ENCODE results near the gene UBFD1.

UBFD1 gene

GRCh38 chr16:23611936-23612335 is 54.4 kb downstream of the UBFD1 start:
- DNase-seq: no peak

GRCh38 chr16:23615805-23616204 is 58.3 kb downstream of the UBFD1 start:
- DNase-seq: no peak

Data from activated CD8-positive, alpha-beta memory T cell treated with anti-CD3 and anti-CD28 coated beads, Interleukin-2, amount 50 U/mL, for 4 hours (primary cell).